AG08396 (cell line): ENCODE results near the gene BRCA2.
A peak's percentile ranks its signal among the peaks of the same experiment; 100 is the strongest.
"Not testable (repeated sequence)": the region's sequence is repeated elsewhere in the genome, so short reads cannot be mapped to it uniquely, and the experiment has no call there.

ENCODE experiments used
- DNase-seq: peaks from one replicate; pipeline ENCODE4 v3.0.0; 2012; ENCODE audit warnings: low spot score, mixed read lengths

BRCA2 gene

GRCh38 chr13:32311188-32311897 is 4.0 kb upstream of the BRCA2 start:
- no peak for DNase-seq

DNA sequence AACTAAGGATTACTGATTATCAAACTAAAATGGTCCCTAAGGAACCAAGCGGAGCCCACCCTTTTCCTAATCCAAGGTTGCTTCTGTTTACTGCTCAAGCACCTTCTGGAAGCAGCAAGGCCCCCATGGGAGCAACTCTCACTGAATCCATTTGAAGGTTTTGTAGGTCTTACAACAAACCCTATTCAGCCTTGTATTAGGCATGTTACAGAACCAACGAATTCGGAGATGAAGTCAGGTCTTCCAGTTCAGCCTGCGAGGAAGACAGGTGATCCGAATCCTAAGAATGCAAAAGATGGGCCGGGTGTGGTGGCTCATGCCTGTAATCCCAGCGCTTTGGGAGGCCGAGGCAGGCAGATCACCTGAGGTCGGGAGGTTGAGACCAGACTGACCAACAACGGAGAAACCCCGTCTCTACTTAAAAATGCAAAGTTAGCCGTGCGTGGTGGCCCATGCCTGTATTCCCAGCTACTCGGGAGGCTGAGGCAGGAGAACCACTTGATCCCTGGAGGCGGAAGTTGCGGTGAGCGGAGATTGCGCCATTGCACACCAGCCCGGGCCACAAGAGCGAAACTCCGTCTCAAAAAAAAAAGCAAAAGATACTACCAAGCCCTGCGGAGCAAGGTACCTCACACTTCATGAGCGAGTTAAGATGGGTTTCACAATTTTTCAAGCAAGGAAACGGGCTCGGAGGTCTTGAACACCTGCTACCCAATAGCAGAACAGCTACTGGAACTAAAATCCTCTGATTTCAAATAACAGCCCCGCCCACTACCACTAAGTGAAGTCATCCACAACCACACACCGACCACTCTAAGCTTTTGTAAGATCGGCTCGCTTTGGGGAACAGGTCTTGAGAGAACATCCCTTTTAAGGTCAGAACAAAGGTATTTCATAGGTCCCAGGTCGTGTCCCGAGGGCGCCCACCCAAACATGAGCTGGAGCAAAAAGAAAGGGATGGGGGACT is 754 bp upstream of the BRCA2 start:
- DNase-seq = peak; percentile 40

DNA sequence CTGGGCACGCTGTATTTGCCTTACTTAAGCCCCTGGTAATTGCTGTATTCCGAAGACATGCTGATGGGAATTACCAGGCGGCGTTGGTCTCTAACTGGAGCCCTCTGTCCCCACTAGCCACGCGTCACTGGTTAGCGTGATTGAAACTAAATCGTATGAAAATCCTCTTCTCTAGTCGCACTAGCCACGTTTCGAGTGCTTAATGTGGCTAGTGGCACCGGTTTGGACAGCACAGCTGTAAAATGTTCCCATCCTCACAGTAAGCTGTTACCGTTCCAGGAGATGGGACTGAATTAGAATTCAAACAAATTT is 676 bp downstream of the BRCA2 start:
- no peak for DNase-seq

DNA sequence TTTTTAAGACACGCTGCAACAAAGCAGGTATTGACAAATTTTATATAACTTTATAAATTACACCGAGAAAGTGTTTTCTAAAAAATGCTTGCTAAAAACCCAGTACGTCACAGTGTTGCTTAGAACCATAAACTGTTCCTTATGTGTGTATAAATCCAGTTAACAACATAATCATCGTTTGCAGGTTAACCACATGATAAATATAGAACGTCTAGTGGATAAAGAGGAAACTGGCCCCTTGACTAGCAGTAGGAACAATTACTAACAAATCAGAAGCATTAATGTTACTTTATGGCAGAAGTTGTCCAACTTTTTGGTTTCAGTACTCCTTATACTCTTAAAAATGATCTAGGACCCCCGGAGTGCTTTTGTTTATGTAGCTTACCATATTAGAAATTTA is 1.2 kb downstream of the BRCA2 start:
- no peak for DNase-seq

DNA sequence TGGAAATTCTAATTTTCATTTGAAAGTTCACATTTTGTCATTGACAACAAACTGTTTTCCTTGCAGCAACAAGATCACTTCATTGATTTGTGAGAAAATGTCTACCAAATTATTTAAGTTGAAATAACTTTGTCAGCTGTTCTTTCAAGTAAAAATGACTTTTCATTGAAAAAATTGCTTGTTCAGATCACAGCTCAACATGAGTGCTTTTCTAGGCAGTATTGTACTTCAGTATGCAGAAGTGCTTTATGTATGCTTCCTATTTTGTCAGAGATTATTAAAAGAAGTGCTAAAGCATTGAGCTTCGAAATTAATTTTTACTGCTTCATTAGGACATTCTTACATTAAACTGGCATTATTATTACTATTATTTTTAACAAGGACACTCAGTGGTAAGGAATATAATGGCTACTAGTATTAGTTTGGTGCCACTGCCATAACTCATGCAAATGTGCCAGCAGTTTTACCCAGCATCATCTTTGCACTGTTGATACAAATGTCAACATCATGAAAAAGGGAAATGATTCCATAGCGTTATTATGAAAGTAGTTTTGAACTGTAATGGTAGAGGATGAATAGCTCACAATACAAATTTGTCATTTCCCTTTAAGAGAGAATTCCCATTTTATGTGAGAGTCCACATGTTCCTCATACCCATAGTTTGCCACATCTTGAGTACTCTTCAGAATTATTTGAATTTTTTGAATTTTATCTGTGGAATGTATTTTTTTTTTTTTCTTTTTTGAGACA is 2.6 kb downstream of the BRCA2 start:
- DNase-seq = no peak

GRCh38 chr13:32320528-32320927 is 5.2 kb downstream of the BRCA2 start:
- DNase-seq = no peak

GRCh38 chr13:32323912-32324311 is 8.6 kb downstream of the BRCA2 start:
- peak; percentile 69 for DNase-seq

GRCh38 chr13:32330441-32330840 is 15.1 kb downstream of the BRCA2 start:
- DNase-seq = no peak

DNA sequence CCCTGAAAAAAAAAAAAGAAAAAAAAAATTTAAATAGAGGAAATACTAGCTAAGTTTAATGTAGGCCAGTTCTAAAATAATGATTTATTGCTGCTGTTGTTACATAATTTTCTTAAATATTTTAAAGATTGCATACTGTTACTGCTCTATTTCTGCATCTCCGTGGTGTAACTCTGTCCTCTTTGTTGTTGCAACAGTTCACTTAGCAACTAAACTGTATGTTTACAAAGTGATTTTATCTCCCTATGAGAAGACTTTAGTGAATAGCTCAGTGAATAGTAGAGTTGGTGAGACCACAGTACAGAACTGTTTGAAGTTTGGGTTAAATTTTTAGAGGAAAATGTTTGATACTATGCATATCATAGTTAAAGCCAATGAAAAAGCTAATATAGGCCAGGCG is 19.4 kb downstream of the BRCA2 start:
- no peak for DNase-seq

GRCh38 chr13:32340914-32341313 is 25.6 kb downstream of the BRCA2 start:
- no peak for DNase-seq

- DNase-seq = no peak
These were observed 32.3 kb downstream of the BRCA2 start for GRCh38 chr13:32347651-32348050.

GRCh38 chr13:32350839-32351441 is 35.6 kb downstream of the BRCA2 start:
- not testable (repeated sequence) for DNase-seq

DNA sequence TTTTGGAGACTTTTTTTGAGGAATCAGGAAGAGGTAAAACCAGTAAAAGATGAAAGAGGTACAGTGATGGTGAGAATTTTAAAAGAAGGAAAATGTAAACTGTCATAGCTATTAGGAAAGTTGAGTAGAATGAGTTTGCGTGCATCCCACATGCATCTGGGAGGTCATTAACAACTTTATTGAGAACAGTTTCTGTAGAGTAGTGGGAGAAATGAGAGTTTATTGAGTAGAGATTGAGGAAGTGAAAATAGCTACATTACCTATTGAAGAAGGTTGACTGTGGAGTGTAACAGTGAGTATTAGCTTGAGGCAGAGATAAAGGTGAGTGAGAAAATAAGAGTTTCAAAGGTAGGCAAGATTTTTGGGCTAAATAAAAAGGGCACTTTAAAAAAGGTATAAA is 38.7 kb downstream of the BRCA2 start:
- DNase-seq = no peak

GRCh38 chr13:32355935-32356334 is 40.6 kb downstream of the BRCA2 start:
- DNase-seq = not testable (repeated sequence)

- DNase-seq = no peak
These were observed 47.3 kb downstream of the BRCA2 start for GRCh38 chr13:32362574-32362973.

DNA sequence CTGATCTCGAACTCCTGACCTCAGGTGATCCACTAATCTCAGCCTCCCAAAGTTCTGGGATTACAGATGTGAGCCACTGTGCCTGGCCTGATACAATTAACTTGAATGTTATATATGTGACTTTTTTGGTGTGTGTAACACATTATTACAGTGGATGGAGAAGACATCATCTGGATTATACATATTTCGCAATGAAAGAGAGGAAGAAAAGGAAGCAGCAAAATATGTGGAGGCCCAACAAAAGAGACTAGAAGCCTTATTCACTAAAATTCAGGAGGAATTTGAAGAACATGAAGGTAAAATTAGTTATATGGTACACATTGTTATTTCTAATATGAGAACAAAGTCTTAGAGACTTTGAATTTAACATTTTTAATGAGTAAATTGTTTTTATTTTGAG is 55.5 kb downstream of the BRCA2 start:
- DNase-seq = no peak

DNA sequence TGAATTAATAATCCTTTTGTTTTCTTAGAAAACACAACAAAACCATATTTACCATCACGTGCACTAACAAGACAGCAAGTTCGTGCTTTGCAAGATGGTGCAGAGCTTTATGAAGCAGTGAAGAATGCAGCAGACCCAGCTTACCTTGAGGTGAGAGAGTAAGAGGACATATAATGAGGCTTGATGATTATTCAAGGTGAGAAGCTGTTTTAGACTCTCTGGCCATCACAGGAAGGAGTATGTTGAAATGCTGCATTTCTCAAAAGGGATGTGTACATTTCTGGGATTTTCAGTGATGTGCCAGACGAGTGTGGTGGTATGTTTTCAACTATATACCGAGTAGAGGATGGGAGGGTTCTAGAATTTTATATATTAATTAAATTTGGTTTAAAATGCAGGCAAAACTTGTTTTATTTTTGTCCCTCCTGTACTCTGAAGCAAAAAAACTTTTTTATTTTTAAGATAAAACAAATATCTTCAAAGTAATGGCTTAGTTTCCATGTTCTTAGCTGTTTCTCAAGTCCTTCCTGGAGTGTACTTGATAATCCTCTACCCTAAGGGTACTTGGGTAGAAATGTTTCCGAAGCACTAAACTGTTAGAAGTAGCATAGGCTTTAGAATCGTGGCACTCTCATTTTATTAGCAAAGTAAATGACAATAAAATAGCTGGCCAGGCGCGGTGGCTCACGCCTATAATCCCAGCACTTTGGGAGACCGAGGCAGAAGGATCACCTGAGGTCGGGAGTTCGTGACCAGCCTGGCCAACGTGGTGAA is 61.5 kb downstream of the BRCA2 start:
- no peak for DNase-seq

- DNase-seq = no peak
These were observed 62.7 kb downstream of the BRCA2 start for GRCh38 chr13:32378012-32378411.

DNA sequence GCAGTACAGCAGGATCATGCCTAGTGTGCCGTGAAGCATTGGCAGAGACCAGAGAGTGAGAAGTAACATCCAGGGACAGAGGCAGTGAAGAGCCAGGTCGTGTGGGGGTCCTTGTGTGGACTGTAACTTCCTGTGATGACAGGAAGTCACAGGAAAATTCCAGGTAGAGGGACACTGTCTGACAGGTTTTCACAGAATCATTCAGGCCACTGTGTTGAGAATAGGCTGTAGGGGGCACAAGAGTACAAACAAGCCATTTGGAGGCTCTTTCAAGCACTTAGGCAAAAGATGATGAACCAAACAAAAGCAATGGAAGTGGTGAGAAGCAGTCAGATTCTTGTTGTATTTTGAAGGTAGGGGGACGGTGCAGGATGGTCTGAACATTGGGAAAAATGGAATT is 66.2 kb downstream of the BRCA2 start:
- DNase-seq = peak; percentile 23

- DNase-seq = no peak
These were observed 68.7 kb downstream of the BRCA2 start for GRCh38 chr13:32383836-32384618.

DNA sequence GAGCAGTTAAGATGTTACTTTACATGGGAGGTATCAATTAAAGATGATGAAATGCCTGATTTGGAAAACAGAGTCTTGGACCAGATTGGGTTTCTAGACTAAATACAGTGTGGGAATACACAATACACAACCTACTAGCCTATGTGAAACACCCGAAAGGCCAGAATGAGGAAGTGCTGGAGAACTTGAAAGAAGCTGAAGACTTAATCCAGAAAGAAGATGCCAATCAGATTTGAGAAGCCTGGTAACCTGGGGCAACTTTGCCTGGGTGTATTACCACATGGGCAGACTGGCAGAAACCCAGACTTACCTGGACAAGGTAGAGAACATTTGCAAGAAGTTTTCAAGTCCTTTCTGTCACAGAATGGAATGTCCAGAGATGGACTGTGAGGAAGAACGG is 69.4 kb downstream of the BRCA2 start:
- DNase-seq = no peak
